Astrocyte of the cerebellum (primary cell): Measurements from ENCODE around the gene CBL.
"Not testable (repeated sequence)": the region's sequence is repeated elsewhere in the genome, so short reads cannot be mapped to it uniquely, and the experiment has no call there.

ENCODE experiments used
- DNase-seq: peaks from one replicate; pipeline ENCODE4 v3.0.0-alpha.2; 2011; ENCODE audit warnings: low read depth
- H3K4me3 ChIP-seq: 2 replicates; pipeline ENCODE4 v1.5.1; 2011; ENCODE audit warnings: mild to moderate bottlenecking, low read depth, low read length, moderate library complexity
- in situ Hi-C: cut with HindIII; loops from 2 replicates; pipeline ENCODE4 v1.10.0; 2017; ENCODE audit warnings: low sequenced_read_pairs
- TF ChIP-seq, protein P1 (sequence below): IDR thresholded peaks from 2 replicates; pipeline ENCODE4 v1.5.1; 2012; ENCODE audit warnings: low read length, low read depth, moderate library complexity, mild to moderate bottlenecking; ENCODE audit errors: missing control alignments

Gene CBL

DNA sequence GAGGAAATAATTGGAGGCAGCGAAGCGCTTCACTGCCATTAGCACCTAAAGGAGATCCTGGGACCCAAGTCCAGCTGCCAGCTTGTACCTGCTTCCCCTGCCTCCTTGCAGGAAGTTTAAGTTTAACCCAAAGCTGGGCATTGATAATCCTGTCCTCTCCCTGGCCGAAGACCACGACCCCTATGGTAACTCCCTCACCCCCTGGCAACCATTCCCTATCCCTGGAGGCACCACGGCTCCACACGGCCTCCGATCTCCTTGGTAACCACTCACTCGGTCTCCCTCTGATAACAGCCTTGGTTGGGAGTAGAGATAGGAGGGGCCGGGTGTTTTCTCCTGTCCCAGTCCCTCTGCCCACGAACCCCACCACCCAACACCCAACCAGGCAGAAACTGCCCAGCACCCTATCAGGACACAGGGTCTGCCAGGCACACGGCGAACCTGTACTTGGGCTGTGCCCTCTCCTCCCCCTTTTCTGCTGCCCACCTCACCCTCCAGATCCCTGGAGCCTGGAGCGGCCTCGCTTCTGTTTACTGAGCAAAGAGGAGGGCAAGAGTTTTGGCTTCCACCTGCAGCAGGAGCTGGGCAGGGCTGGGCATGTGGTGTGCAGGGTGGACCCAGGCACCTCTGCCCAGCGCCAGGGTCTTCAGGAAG, 20.0 kb upstream of the CBL start:
- TF ChIP-seq, protein P1, sequence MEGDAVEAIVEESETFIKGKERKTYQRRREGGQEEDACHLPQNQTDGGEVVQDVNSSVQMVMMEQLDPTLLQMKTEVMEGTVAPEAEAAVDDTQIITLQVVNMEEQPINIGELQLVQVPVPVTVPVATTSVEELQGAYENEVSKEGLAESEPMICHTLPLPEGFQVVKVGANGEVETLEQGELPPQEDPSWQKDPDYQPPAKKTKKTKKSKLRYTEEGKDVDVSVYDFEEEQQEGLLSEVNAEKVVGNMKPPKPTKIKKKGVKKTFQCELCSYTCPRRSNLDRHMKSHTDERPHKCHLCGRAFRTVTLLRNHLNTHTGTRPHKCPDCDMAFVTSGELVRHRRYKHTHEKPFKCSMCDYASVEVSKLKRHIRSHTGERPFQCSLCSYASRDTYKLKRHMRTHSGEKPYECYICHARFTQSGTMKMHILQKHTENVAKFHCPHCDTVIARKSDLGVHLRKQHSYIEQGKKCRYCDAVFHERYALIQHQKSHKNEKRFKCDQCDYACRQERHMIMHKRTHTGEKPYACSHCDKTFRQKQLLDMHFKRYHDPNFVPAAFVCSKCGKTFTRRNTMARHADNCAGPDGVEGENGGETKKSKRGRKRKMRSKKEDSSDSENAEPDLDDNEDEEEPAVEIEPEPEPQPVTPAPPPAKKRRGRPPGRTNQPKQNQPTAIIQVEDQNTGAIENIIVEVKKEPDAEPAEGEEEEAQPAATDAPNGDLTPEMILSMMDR = no peak
- in situ Hi-C loops = no loop called here
- H3K4me3 ChIP-seq = no peak overlapping the region

GRCh38 chr11:119187123-119187892, 18.8 kb upstream of the CBL start:
- DNase-seq = no peak
- H3K4me3 ChIP-seq = no peak overlapping the region
- TF ChIP-seq, protein P1 = no peak
- in situ Hi-C loops = no loop called here

More for the DNA sequence above, 20.0 kb upstream of the CBL start:
- no peak for DNase-seq

- in situ Hi-C loops = no loop called here
- TF ChIP-seq, protein P1 = no peak
- H3K4me3 ChIP-seq = no peak overlapping the region
- DNase-seq = no peak
Measured at GRCh38 chr11:119188067-119188466, 18.1 kb upstream of the CBL start.

- TF ChIP-seq, protein P1 = no peak
- no peak overlapping the region for H3K4me3 ChIP-seq
- DNase-seq = no peak
- in situ Hi-C loops = no loop called here
Measured at GRCh38 chr11:119188887-119189286, 17.3 kb upstream of the CBL start.

- DNase-seq = no peak
- in situ Hi-C loops = no loop called here
- H3K4me3 ChIP-seq = no peak overlapping the region
- TF ChIP-seq, protein P1 = no peak
Measured at GRCh38 chr11:119189393-119189792, 16.7 kb upstream of the CBL start.

DNA sequence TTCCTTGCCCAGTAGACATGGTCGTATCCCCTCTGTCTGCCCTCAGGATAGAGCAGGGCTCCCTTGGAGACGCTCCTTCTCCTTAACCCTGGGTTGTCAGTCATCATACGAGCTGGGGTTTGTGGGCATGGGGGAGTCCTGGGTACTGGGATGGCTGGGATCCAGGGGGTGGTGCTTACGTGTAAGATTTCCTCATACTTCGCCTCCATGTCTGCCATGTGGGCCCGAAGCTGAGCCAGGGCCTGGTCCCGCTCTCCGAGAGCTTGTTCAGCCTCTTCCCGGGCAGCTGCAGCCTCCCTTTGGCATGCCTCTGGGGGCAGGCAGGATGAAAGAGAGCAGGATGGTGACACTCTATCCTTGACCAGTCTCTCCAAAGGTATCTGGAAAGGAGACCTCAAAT, 15.6 kb upstream of the CBL start:
- TF ChIP-seq, protein P1 = no peak
- in situ Hi-C loops = loop anchor here (5.0 to 10.0 kb wide), 2 partner anchors 56 to 97 kb away; no protein-coding TSS in a partner anchor
- no peak overlapping the region for H3K4me3 ChIP-seq
- DNase-seq = no peak

DNA sequence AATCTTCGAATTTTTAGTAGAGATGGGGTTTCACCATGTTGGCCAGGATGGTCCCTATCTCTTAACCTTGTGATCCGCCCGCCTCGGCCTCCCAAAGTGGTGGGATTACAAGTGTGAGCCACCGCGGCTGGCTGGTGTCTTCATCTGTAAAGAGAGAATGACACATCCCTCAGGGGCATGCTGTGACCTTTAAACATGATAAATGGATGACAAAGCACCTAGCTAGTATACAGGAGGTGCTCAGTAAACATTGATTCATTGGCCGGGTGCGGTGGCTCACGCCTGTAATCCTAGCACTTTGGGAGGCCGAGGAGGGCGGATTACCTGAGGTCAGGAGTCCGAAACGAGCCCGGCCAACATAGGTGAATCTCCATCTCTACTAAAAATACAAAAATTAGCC, 14.9 kb upstream of the CBL start:
- in situ Hi-C loops = loop anchor here (5.0 to 10.0 kb wide), 2 partner anchors 56 to 96 kb away; no protein-coding TSS in a partner anchor
- DNase-seq, H3K4me3 ChIP-seq: not testable (repeated sequence)
